OCI-LY1 (cell line): ENCODE measurements around the gene MOB3C.

Source experiments
- H2AFZ ChIP-seq: fragments of 200-600 bp; sonication (generic), shearing (Covaris generic); 2 replicates; pipeline ENCODE4 v1.6.0; 2014; ENCODE audit warnings: antibody characterized with exemption, mild to moderate bottlenecking, low read length
- H3F3A ChIP-seq: fragments of 200-600 bp; sonication (generic), shearing (Covaris generic); 2 replicates; pipeline ENCODE4 v1.6.0; 2014; ENCODE audit warnings: mild to moderate bottlenecking, antibody characterized with exemption, low read length, moderate library complexity; ENCODE audit not compliant: insufficient read depth
- H3K27ac ChIP-seq: fragments of 200-600 bp; sonication (generic); 2 replicates; pipeline ENCODE4 v1.5.1; 2014; ENCODE audit warnings: low read length, mixed run types, mild to moderate bottlenecking, low read depth; ENCODE audit not compliant: poor library complexity, severe bottlenecking
- H3K27me3 ChIP-seq: fragments of 200-600 bp; sonication (generic); 2 replicates; pipeline ENCODE4 v1.6.0; 2014; ENCODE audit warnings: antibody characterized with exemption, mild to moderate bottlenecking, low read length, moderate library complexity; ENCODE audit not compliant: insufficient read depth
- H3K36me3 ChIP-seq: fragments of 200-600 bp; sonication (generic); 2 replicates; pipeline ENCODE4 v1.6.1; 2014; ENCODE audit warnings: mild to moderate bottlenecking, antibody characterized with exemption, low read length, moderate library complexity, mixed read lengths; ENCODE audit not compliant: insufficient read depth
- H3K4me1 ChIP-seq: fragments of 200-600 bp; sonication (generic); 2 replicates; pipeline ENCODE4 v1.5.1; 2014; ENCODE audit warnings: mild to moderate bottlenecking, low read length, moderate library complexity; ENCODE audit not compliant: insufficient read depth, severe bottlenecking
- H3K4me2 ChIP-seq: fragments of 200-600 bp; sonication (generic), shearing (Covaris generic); 2 replicates; pipeline ENCODE4 v1.6.1; 2014; ENCODE audit warnings: low read length
- H3K4me3 ChIP-seq: fragments of 200-600 bp; sonication (generic); 2 replicates; pipeline ENCODE4 v1.5.1; 2014; ENCODE audit warnings: low read length, low read depth, mild to moderate bottlenecking, mixed read lengths; ENCODE audit not compliant: poor library complexity, severe bottlenecking
- H3K79me2 ChIP-seq: fragments of 200-600 bp; shearing (Covaris generic); 2 replicates; pipeline ENCODE4 v1.6.1; 2016; ENCODE audit warnings: mixed run types, low read length, mixed read lengths; ENCODE audit not compliant: insufficient read depth
- H3K9ac ChIP-seq: fragments of 200-600 bp; sonication (generic), shearing (Covaris generic); 2 replicates; pipeline ENCODE4 v1.6.1; 2014; ENCODE audit warnings: mild to moderate bottlenecking, low read length, mixed read lengths
- H3K9me2 ChIP-seq: fragments of 200-600 bp; sonication (generic), shearing (Covaris generic); 2 replicates; pipeline ENCODE4 v1.6.1; 2014; ENCODE audit warnings: low read depth, mild to moderate bottlenecking, low read length, mixed read lengths
- H3K9me3 ChIP-seq: fragments of 200-600 bp; shearing (Covaris generic); 2 replicates; pipeline ENCODE4 v1.6.1; 2014; ENCODE audit warnings: low read length, mixed read lengths
- H4K20me1 ChIP-seq: fragments of 200-600 bp; sonication (generic), shearing (Covaris generic); 2 replicates; pipeline ENCODE4 v1.6.0; 2016; ENCODE audit warnings: mild to moderate bottlenecking, low read length; ENCODE audit not compliant: insufficient read depth
- CTCF ChIP-seq: fragments of 200-600 bp; sonication (generic), shearing (Covaris generic); IDR thresholded peaks from 2 replicates; pipeline ENCODE4 v1.5.1; 2017; ENCODE audit warnings: mild to moderate bottlenecking, antibody characterized with exemption, low read length, moderate library complexity, mixed read lengths
- EZH2 ChIP-seq: fragments of 200-600 bp; sonication (generic), shearing (Covaris generic); IDR thresholded peaks from 2 replicates; pipeline ENCODE4 v1.8.0; 2017; ENCODE audit warnings: borderline replicate concordance, mixed run types, mild to moderate bottlenecking, antibody characterized with exemption, low read length, moderate library complexity, mixed read lengths

Gene MOB3C

GRCh38 chr1:46569884-46570725 is 46.5 kb downstream of the MOB3C start:
- H3F3A ChIP-seq = no peaks in the 10 kb centered on the region
- no peaks in the 10 kb centered on the region for H3K9me2 ChIP-seq
- no peak overlapping the region for H2AFZ ChIP-seq
- H3K27ac ChIP-seq = no peak overlapping the region
- H3K4me3 ChIP-seq = no peak overlapping the region
- no peaks in the 10 kb centered on the region for H4K20me1 ChIP-seq
- H3K36me3 ChIP-seq = peaks cover 5% of the 10 kb centered on the region; the same call in 1 of the 2 replicates
- H3K9ac ChIP-seq = no peak overlapping the region
- H3K9me3 ChIP-seq = no peaks in the 10 kb centered on the region
- H3K4me1 ChIP-seq = no peaks in the 10 kb centered on the region
- TF ChIP-seq CTCF = no peak
- no peak for TF ChIP-seq EZH2
- no peaks in the 10 kb centered on the region for H3K79me2 ChIP-seq
- no peaks in the 10 kb centered on the region for H3K27me3 ChIP-seq
- H3K4me2 ChIP-seq = no peak overlapping the region

- Histone ChIP-seq H3K9me2 (no peaks in the 10 kb centered on the region), H3K27me3 (no peaks in the 10 kb centered on the region), H3K4me3 (no peak overlapping the region), H3K4me1 (no peaks in the 10 kb centered on the region), H3F3A (no peaks in the 10 kb centered on the region), H2AFZ (no peak overlapping the region), H3K79me2 (no peaks in the 10 kb centered on the region), H3K4me2 (no peak overlapping the region), H3K9ac (no peak overlapping the region), H3K36me3 (peaks cover 5% of the 10 kb centered on the region; the same call in 1 of the 2 replicates), H4K20me1 (no peaks in the 10 kb centered on the region), H3K27ac (no peak overlapping the region), H3K9me3 (no peaks in the 10 kb centered on the region)
- no peak for TF ChIP-seq CTCF
- no peak for TF ChIP-seq EZH2
Measured at GRCh38 chr1:46569116-46569515, 47.5 kb downstream of the MOB3C start.

- H3K9me2 ChIP-seq = no peaks in the 10 kb centered on the region
- H3K9ac ChIP-seq = no peak overlapping the region
- H3K27ac ChIP-seq = no peak overlapping the region
- no peaks in the 10 kb centered on the region for H4K20me1 ChIP-seq
- H3K4me2 ChIP-seq = no peak overlapping the region
- no peak overlapping the region for H2AFZ ChIP-seq
- no peaks in the 10 kb centered on the region for H3K27me3 ChIP-seq
- H3K4me3 ChIP-seq = no peak overlapping the region
- H3K4me1 ChIP-seq = no peaks in the 10 kb centered on the region
- H3K9me3 ChIP-seq = no peaks in the 10 kb centered on the region
- H3K36me3 ChIP-seq = peaks cover 5% of the 10 kb centered on the region; the same call in 1 of the 2 replicates
- no peaks in the 10 kb centered on the region for H3K79me2 ChIP-seq
- H3F3A ChIP-seq = no peaks in the 10 kb centered on the region
- no peak for TF ChIP-seq EZH2
- no peak for TF ChIP-seq CTCF
Measured at GRCh38 chr1:46568461-46568891, 48.1 kb downstream of the MOB3C start.
